SU-DHL-6 (cell line): ENCODE results near the gene KIAA0586.

Experiments used
- H2AFZ ChIP-seq: fragments of 200-600 bp; sonication (generic); 2 replicates; pipeline ENCODE4 v1.6.1; 2014; ENCODE audit warnings: low read depth, mild to moderate bottlenecking, moderate library complexity, mixed read lengths, antibody characterized with exemption, low read length; ENCODE audit not compliant: severe bottlenecking
- H3F3A ChIP-seq: fragments of 200-600 bp; shearing (Covaris generic); 2 replicates; pipeline ENCODE4 v1.6.0; 2016; ENCODE audit warnings: antibody characterized with exemption, mild to moderate bottlenecking; ENCODE audit not compliant: insufficient read depth
- H3K27ac ChIP-seq: fragments of 200-600 bp; sonication (generic); 2 replicates; pipeline ENCODE4 v1.5.1; 2016; ENCODE audit warnings: low read depth, mild to moderate bottlenecking, low read length, moderate library complexity, mixed read lengths
- H3K27me3 ChIP-seq: fragments of 200-600 bp; sonication (generic), shearing (Covaris generic); 2 replicates; pipeline ENCODE4 v1.6.0; 2014; ENCODE audit warnings: mild to moderate bottlenecking, low read length
- H3K36me3 ChIP-seq: fragments of 200-600 bp; sonication (generic); 2 replicates; pipeline ENCODE4 v1.6.1; 2014; ENCODE audit warnings: mild to moderate bottlenecking, low read length, mixed read lengths
- H3K4me2 ChIP-seq: fragments of 300-600, 200-600 bp; shearing (Covaris generic), sonication (generic); 2 replicates; pipeline ENCODE4 v1.6.0; 2014; ENCODE audit warnings: low read length, low read depth, mild to moderate bottlenecking; ENCODE audit not compliant: poor library complexity, severe bottlenecking
- H3K4me3 ChIP-seq: fragments of 200-600 bp; sonication (generic); 2 replicates; pipeline ENCODE4 v1.5.1; 2014; ENCODE audit warnings: antibody characterized with exemption, low read length, mild to moderate bottlenecking, mixed read lengths; ENCODE audit not compliant: insufficient read depth, poor library complexity, severe bottlenecking
- H3K79me2 ChIP-seq: fragments of 200-600 bp; sonication (generic); 2 replicates; pipeline ENCODE4 v1.6.1; 2014; ENCODE audit warnings: mild to moderate bottlenecking, low read length, moderate library complexity; ENCODE audit not compliant: insufficient read depth
- H3K9ac ChIP-seq: fragments of 200-600 bp; sonication (generic); 2 replicates; pipeline ENCODE4 v1.7.0; 2014; ENCODE audit warnings: mild to moderate bottlenecking, low read length
- H3K9me2 ChIP-seq: fragments of 200-600 bp; sonication (generic); replicated peaks from 2 replicates; pipeline ENCODE4 v1.6.1; 2014; ENCODE audit warnings: low read length; ENCODE audit not compliant: insufficient read depth
- H3K9me3 ChIP-seq: fragments of 200-600 bp; sonication (generic); 2 replicates; pipeline ENCODE4 v1.6.1; 2014; ENCODE audit warnings: low read length, mixed read lengths; ENCODE audit not compliant: insufficient read depth
- H4K20me1 ChIP-seq: fragments of 200-600 bp; sonication (generic); 2 replicates; pipeline ENCODE4 v1.6.1; 2014; ENCODE audit warnings: low read depth, mild to moderate bottlenecking, antibody characterized with exemption, low read length, moderate library complexity, mixed read lengths
- CTCF ChIP-seq: fragments of 200-600 bp; sonication (generic); IDR thresholded peaks from one replicate; pipeline ENCODE4 v1.5.1; 2017; ENCODE audit warnings: antibody characterized with exemption, mild to moderate bottlenecking, low read length, moderate library complexity; ENCODE audit not compliant: insufficient read depth, poor library complexity, severe bottlenecking
- EZH2phosphoT487 ChIP-seq: fragments of 200-600 bp; sonication (generic), shearing (Covaris generic); conservative IDR thresholded peaks from 2 replicates; pipeline ENCODE4 v1.6.1; 2018; ENCODE audit warnings: mild to moderate bottlenecking, antibody characterized with exemption, low read length, moderate library complexity, mixed read lengths

KIAA0586 gene

GRCh38 chr14:58398895-58399294 is 28.6 kb upstream of the KIAA0586 start:
- Histone ChIP-seq H3K27ac (no peak overlapping the region), H3K4me3 (no peak overlapping the region), H3K9me3 (no peaks in the 10 kb centered on the region), H3K9me2 (no peaks in the 10 kb centered on the region), H3K79me2 (no peaks in the 10 kb centered on the region), H3K4me2 (no peak overlapping the region), H3K9ac (no peak overlapping the region), H3K36me3 (no peaks in the 10 kb centered on the region), H3K27me3 (no peaks in the 10 kb centered on the region), H2AFZ (no peak overlapping the region), H4K20me1 (no peaks in the 10 kb centered on the region), H3F3A (peaks cover 6% of the 10 kb centered on the region)
- no peak for TF ChIP-seq CTCF

GRCh38 chr14:58401587-58401986 is 25.9 kb upstream of the KIAA0586 start:
- no peak overlapping the region for H3K27ac ChIP-seq
- H2AFZ ChIP-seq, result no peak overlapping the region
- no peaks in the 10 kb centered on the region for H3K27me3 ChIP-seq
- H3K4me2 ChIP-seq, result no peak overlapping the region
- H3K9me3 ChIP-seq, result no peaks in the 10 kb centered on the region
- peaks cover 7% of the 10 kb centered on the region for H3F3A ChIP-seq
- H4K20me1 ChIP-seq, result no peaks in the 10 kb centered on the region
- no peak overlapping the region for H3K9ac ChIP-seq
- H3K79me2 ChIP-seq, result no peaks in the 10 kb centered on the region
- no peak overlapping the region for H3K4me3 ChIP-seq
- TF ChIP-seq EZH2phosphoT487, result no peak
- TF ChIP-seq CTCF, result peak; percentile 38
- no peaks in the 10 kb centered on the region for H3K9me2 ChIP-seq
- H3K36me3 ChIP-seq, result no peaks in the 10 kb centered on the region

- H3K27me3 ChIP-seq, result no peaks in the 10 kb centered on the region
- H4K20me1 ChIP-seq, result no peaks in the 10 kb centered on the region
- peaks cover 11% of the 10 kb centered on the region; the same call in 1 of the 2 replicates for H3F3A ChIP-seq
- H3K79me2 ChIP-seq, result 0 out of 2 replicates have a peak, but pooled peaks cover 9% of the 10 kb centered on the region
- no peak for TF ChIP-seq CTCF
- no peak for TF ChIP-seq EZH2phosphoT487
- H3K4me3 ChIP-seq, result no peak overlapping the region
- H3K9me3 ChIP-seq, result no peaks in the 10 kb centered on the region
- H3K9me2 ChIP-seq, result no peaks in the 10 kb centered on the region
- no peak overlapping the region for H3K27ac ChIP-seq
- peaks cover 38% of the 10 kb centered on the region; the same call in 1 of the 2 replicates for H3K36me3 ChIP-seq
- no peak overlapping the region for H3K9ac ChIP-seq
- no peak overlapping the region for H3K4me2 ChIP-seq
- H2AFZ ChIP-seq, result no peak overlapping the region
Observed at GRCh38 chr14:58408681-58409215, 18.8 kb upstream of the KIAA0586 start.
